SK-N-SH (cell line): ENCODE measurements around the gene SLCO3A1. TPM values are rescaled to one million over a fixed set of nuclear protein-coding genes. Genes with fewer than 3 reads are reported as not detected.

ENCODE experiments used
- CTCF ChIA-PET: fragments of 300-600, 350-600 bp; formaldehyde crosslinking; extraction: SDS; loops from one replicate; lab custom pipeline; 2021; lab: Yijun Ruan, JAX
- POLR2A ChIA-PET: fragments of 350-600 bp; sonication (Branson Sonifier 250); formaldehyde crosslinking; extraction: SDS; loops from one replicate; lab custom pipeline; 2020; ENCODE audit warnings: antibody characterized with exemption, inconsistent platforms; lab: Yijun Ruan, JAX
- DNase-seq: peaks from one replicate; pipeline ENCODE4 v3.0.0; 2012
- H2AFZ ChIP-seq: fragments of 200-600 bp; sonication (generic); 2 replicates; pipeline ENCODE4 v1.8.1; 2016; ENCODE audit warnings: antibody characterized with exemption, mild to moderate bottlenecking, low read depth
- H3F3A ChIP-seq: fragments of 200-600 bp; sonication (generic); replicated peaks from 2 replicates; pipeline ENCODE3; 2016; ENCODE audit warnings: antibody characterized with exemption, mild to moderate bottlenecking; ENCODE audit not compliant: insufficient read depth
- H3K27ac ChIP-seq, 2 experiments: fragments of 200-500 bp in 1 of 2; fragments of 200-600 bp in 1 of 2; sonication (Bioruptor generic) in 1 of 2; sonication (generic), shearing (Covaris generic) in 1 of 2; 2 replicates each; pipeline versions ENCODE4 v1.5.1 to v1.6.1; 2014 to 2016; ENCODE audit warnings: low read depth in 2 of 2, inconsistent platforms in 1 of 2, low read length in 1 of 2, mild to moderate bottlenecking in 1 of 2, mixed read lengths in 1 of 2
- H3K27me3 ChIP-seq: fragments of 200-600 bp; sonication (generic), shearing (Covaris generic); 2 replicates; pipeline ENCODE4 v1.6.1; 2016; ENCODE audit warnings: mixed run types; ENCODE audit not compliant: insufficient read depth
- H3K36me3 ChIP-seq, 2 experiments: fragments of 200-500 bp in 1 of 2; fragments of 200-600 bp in 1 of 2; sonication (Bioruptor generic) in 1 of 2; sonication (generic) in 1 of 2; replicated peaks in 1 of 2; 2 replicates each; pipeline versions ENCODE3 to v1.5.1; 2014 to 2016; ENCODE audit warnings: low read length in 1 of 2, mild to moderate bottlenecking in 1 of 2; ENCODE audit not compliant: insufficient read depth in 2 of 2, control insufficient read depth in 1 of 2
- H3K4me1 ChIP-seq, 2 experiments: fragments of 200-500 bp in 1 of 2; fragments of 200-600 bp in 1 of 2; sonication (Bioruptor generic) in 1 of 2; sonication (generic), shearing (Covaris generic) in 1 of 2; 2 replicates each; pipeline versions ENCODE4 v1.5.1 to v1.6.1; 2014 to 2016; ENCODE audit warnings: low read depth in 1 of 2, low read length in 1 of 2, mixed run types in 1 of 2; ENCODE audit not compliant: insufficient read depth in 2 of 2, control insufficient read depth in 1 of 2
- H3K4me2 ChIP-seq: fragments of 200-600 bp; sonication (generic), shearing (Covaris generic); 2 replicates; pipeline ENCODE4 v1.6.1; 2017; ENCODE audit warnings: mixed run types
- H3K4me3 ChIP-seq, 2 experiments: fragments of 200-500 bp in 1 of 2; fragments of 200-600 bp in 1 of 2; sonication (Bioruptor generic) in 1 of 2; sonication (generic), shearing (Covaris generic) in 1 of 2; 2 replicates each; pipeline versions ENCODE4 v1.5.1 to v1.8.1; 2014 to 2016; ENCODE audit warnings: low read depth in 2 of 2, inconsistent platforms in 1 of 2, low read length in 1 of 2, mild to moderate bottlenecking in 1 of 2, mixed read lengths in 1 of 2, moderate library complexity in 1 of 2
- H3K79me2 ChIP-seq: fragments of 200-600 bp; sonication (generic); 2 replicates; pipeline ENCODE4 v1.8.1; 2017; ENCODE audit warnings: mild to moderate bottlenecking; ENCODE audit not compliant: insufficient read depth
- H3K9ac ChIP-seq: fragments of 200-600 bp; sonication (generic); 2 replicates; pipeline ENCODE4 v1.6.1; 2017; ENCODE audit warnings: mixed run types
- H3K9me2 ChIP-seq: fragments of 200-600 bp; sonication (generic); 2 replicates; pipeline ENCODE4 v1.6.1; 2017; ENCODE audit warnings: mixed run types
- H3K9me3 ChIP-seq: fragments of 200-600 bp; sonication (generic); 2 replicates; pipeline ENCODE4 v1.6.1; 2017; ENCODE audit warnings: mixed run types, mild to moderate bottlenecking, moderate library complexity
- H4K20me1 ChIP-seq: fragments of 200-600 bp; sonication (generic); 2 replicates; pipeline ENCODE4 v1.6.1; 2017; ENCODE audit warnings: mild to moderate bottlenecking, mixed run types; ENCODE audit not compliant: insufficient read depth
- CHD2 ChIP-seq: fragments of 150-350 bp; IDR thresholded peaks from 2 replicates; pipeline ENCODE4 v1.6.1; 2018; ENCODE audit warnings: low read length; ENCODE audit not compliant: partially characterized antibody
- ELF1 ChIP-seq: IDR thresholded peaks from 2 replicates; pipeline ENCODE4 v1.4.0; 2012
- FOSL2 ChIP-seq: IDR thresholded peaks from 2 replicates; pipeline ENCODE4 v1.4.0; 2012; ENCODE audit warnings: low read depth, mild to moderate bottlenecking, moderate library complexity, borderline replicate concordance
- FOXJ3 ChIP-seq: sonication (generic); formaldehyde crosslinking; IDR thresholded peaks from 2 replicates; pipeline ENCODE4 v1.5.1; 2020; ENCODE audit warnings: mild to moderate bottlenecking, missing genetic modification reagents
- FOXM1 ChIP-seq: IDR thresholded peaks from 2 replicates; pipeline ENCODE4 v1.4.0; 2012; ENCODE audit warnings: low read depth, mild to moderate bottlenecking
- GABPA ChIP-seq: IDR thresholded peaks from 2 replicates; pipeline ENCODE4 v1.4.0; 2012; ENCODE audit warnings: low read depth, mild to moderate bottlenecking
- GATA2 ChIP-seq: sonication (generic); formaldehyde crosslinking; IDR thresholded peaks from 2 replicates; pipeline ENCODE4 v1.5.0; 2020; ENCODE audit warnings: mild to moderate bottlenecking, missing genetic modification reagents
- MAX ChIP-seq: IDR thresholded peaks from 2 replicates; pipeline ENCODE4 v1.4.0; 2012; ENCODE audit warnings: low read depth
- MEF2A ChIP-seq: IDR thresholded peaks from 2 replicates; pipeline ENCODE4 v1.4.0; 2012; ENCODE audit warnings: low read depth, borderline replicate concordance
- MXI1 ChIP-seq: IDR thresholded peaks from 2 replicates; pipeline ENCODE4 v1.6.1; 2012; ENCODE audit warnings: mild to moderate bottlenecking, low read depth, low read length, improper control_type of control experiment
- NFIC ChIP-seq: IDR thresholded peaks from 2 replicates; pipeline ENCODE4 v1.4.0; 2012; ENCODE audit warnings: borderline replicate concordance
- POLR2AphosphoS5 ChIP-seq: IDR thresholded peaks from 2 replicates; pipeline ENCODE4 v1.6.1; 2012; ENCODE audit warnings: low read depth, low read length
- RCOR1 ChIP-seq: fragments of 150-350 bp; IDR thresholded peaks from 2 replicates; pipeline ENCODE4 v1.6.1; 2017; ENCODE audit warnings: antibody characterized with exemption, low read length
- SIN3A ChIP-seq: IDR thresholded peaks from 2 replicates; pipeline ENCODE4 v1.6.1; 2012; ENCODE audit warnings: low read depth, mild to moderate bottlenecking, low read length, moderate library complexity, borderline replicate concordance
- SMC3 ChIP-seq: IDR thresholded peaks from 2 replicates; pipeline ENCODE4 v1.6.1; 2012; ENCODE audit warnings: low read depth, low read length, improper control_type of control experiment
- TAF1 ChIP-seq: IDR thresholded peaks from 2 replicates; pipeline ENCODE4 v1.6.1; 2012; ENCODE audit warnings: low read depth, mild to moderate bottlenecking, low read length, moderate library complexity, borderline replicate concordance
- TEAD4 ChIP-seq: IDR thresholded peaks from 2 replicates; pipeline ENCODE4 v1.4.0; 2012; ENCODE audit warnings: mild to moderate bottlenecking, borderline replicate concordance; ENCODE audit not compliant: insufficient read depth
- USF1 ChIP-seq: IDR thresholded peaks from 2 replicates; pipeline ENCODE4 v1.4.0; 2012; ENCODE audit warnings: low read depth, borderline replicate concordance
- YY1 ChIP-seq: IDR thresholded peaks from 2 replicates; pipeline ENCODE4 v1.4.0; 2012; ENCODE audit warnings: low read depth, mild to moderate bottlenecking
- ZBTB33 ChIP-seq: IDR thresholded peaks from 2 replicates; pipeline ENCODE4 v1.4.0; 2012; ENCODE audit warnings: low read depth, borderline replicate concordance
- WGBS: methylation state at CpG from one replicate; pipeline ENCODE4 v1.1.6; 2017; ENCODE audit warnings: low lambda C conversion rate; 5-methylcytosine and 5-hydroxymethylcytosine counted together
- polyA plus RNA-seq, 3 experiments: library from polyadenylated mRNA; depleted of rRNA; stranded (reverse); fragments of >200 nt; gene quantifications; 2 replicates each; pipeline ENCODE4 v1.2.3, GENCODE V29; 2012
- TF ChIP-seq, protein P1 (sequence below): fragments of 150-350 bp; IDR thresholded peaks from 2 replicates; pipeline ENCODE4 v1.6.1; 2017; ENCODE audit warnings: antibody characterized with exemption, low read length, low read depth, borderline replicate concordance

SLCO3A1 gene
- polyA plus RNA-seq, 1 of the 3 experiments (the other 2 are of a cell fraction), result 19.7 TPM

DNA sequence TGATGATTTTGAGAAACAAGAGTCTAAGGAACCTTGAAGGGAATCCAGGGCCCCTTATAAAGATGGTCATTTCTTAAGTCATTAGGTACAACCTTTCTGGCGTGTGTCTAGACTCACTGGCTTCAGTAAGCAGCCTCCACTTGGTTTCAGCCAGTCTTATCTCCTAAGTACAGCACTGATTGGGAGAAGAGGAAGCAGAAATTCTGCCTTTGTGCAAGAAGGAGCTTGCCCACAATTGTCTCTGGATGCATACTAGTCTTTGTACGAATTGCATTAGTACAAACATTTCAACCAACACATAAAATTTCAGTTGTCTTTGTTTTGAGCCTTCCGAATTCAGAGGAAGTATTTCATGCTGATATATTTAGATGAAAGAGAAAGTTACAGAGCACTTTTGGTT, 139.4 kb downstream of the SLCO3A1 start (continued):
- TF ChIP-seq NFIC (no peak), FOXM1 (no peak), SMC3 (no peak), ELF1 (no peak), POLR2AphosphoS5 (no peak), TAF1 (no peak), FOXJ3 (CRISPR knock-in tag) (no peak), YY1 (no peak)

DNA sequence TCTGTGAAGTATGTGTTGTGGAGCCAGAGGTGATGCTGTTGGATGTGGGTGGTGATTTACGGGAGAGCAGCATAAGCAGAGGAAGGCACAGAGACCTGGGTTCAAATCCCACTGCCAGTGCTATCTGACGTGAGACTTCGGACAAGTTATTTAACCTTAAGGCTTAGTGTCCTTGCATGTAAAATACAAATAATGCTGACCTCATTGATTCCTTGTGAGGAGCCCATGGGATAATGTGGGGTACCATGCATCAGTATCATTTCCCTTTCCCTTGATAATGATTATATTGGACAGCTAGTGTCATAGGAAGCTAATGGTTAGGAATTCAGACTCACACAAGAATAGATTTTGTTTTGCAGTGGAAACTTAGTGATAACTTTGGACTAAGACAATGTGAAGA, 141.6 kb downstream of the SLCO3A1 start:
- Histone ChIP-seq H2AFZ (no peak overlapping the region), H3K4me1 (no peaks in the 10 kb centered on the region), H3K9me3 (no peaks in the 10 kb centered on the region), H3K27me3 (no peaks in the 10 kb centered on the region), H3K9me2 (no peaks in the 10 kb centered on the region), H4K20me1 (no peaks in the 10 kb centered on the region), H3F3A (no peaks in the 10 kb centered on the region), H3K79me2 (no peaks in the 10 kb centered on the region), H3K9ac (no peak overlapping the region), H3K4me3 (no peak overlapping the region), H3K27ac (no peak overlapping the region), H3K4me2 (no peak overlapping the region), H3K36me3 (no peaks in the 10 kb centered on the region)
- POLR2A ChIA-PET, result no interaction called here
- CTCF ChIA-PET, result interaction anchor here (1.2 to 1.8 kb wide), 2 partner anchors 12 to 83 kb away, joined by 3 to 6 read pairs; no protein-coding TSS in a partner anchor
- WGBS, result 97% methylated on average over 3 of the region's 3 CpGs
- TF ChIP-seq MAX (no peak), FOXJ3 (CRISPR knock-in tag) (no peak), GABPA (no peak), GATA2 (no peak), MEF2A (no peak), SIN3A (no peak), POLR2AphosphoS5 (no peak), RCOR1 (no peak), TEAD4 (no peak), MXI1 (no peak), FOSL2 (no peak), ZBTB33 (no peak), CHD2 (no peak), USF1 (no peak)
- TF ChIP-seq, protein P1, sequence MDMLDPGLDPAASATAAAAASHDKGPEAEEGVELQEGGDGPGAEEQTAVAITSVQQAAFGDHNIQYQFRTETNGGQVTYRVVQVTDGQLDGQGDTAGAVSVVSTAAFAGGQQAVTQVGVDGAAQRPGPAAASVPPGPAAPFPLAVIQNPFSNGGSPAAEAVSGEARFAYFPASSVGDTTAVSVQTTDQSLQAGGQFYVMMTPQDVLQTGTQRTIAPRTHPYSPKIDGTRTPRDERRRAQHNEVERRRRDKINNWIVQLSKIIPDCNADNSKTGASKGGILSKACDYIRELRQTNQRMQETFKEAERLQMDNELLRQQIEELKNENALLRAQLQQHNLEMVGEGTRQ, result no peak
- DNase-seq, result no peak
